Measurements from ENCODE around the gene CCSER1. TPM values are rescaled to one million over a fixed set of nuclear protein-coding genes. Genes with fewer than 3 reads are reported as not detected.
"Not testable (repeated sequence)": the region's sequence is repeated elsewhere in the genome, so short reads cannot be mapped to it uniquely, and the experiment has no call there.

The CCSER1 gene
- polyA plus RNA-seq, 3 donors: 16.8 to 22.5 (median 18.8) TPM

DNA sequence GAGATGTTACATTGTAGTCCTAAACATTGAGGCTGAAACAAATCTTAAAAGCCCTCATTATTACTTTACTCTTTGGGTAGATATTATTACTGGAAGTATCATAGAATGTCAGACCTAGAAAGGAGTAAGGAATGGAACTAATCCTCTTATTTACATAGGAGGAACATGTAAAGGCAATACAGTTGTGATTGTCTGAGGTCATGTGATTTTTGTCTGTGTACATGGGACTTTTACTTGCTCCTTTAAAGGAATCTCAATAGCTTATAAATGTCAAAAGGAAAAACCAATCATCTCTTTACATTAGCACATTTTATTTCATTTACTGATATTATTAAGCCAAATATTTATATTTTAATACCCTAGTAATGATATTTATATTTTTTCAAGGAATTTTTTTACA, 568.2 kb downstream of the CCSER1 start:
- DNase-seq: no peak

DNA sequence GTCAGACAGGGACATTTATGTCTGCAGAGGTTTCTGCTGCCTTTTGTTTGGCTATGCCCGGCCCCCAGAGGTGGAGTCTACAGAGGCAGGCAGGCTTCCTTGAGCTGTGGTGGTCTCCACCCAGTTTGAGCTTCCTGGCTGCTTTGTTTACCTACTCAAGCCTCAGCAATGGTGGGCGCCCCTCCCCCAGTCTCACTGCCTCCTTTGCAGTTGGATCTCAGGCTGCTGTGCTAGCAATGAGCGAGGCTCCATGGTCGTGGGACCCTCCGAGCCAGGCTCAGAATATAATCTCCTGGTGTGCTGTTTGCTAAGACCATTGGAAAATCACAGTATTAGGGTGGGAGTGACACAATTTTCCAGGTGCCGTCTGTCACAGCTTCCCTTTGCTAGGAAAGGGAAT, 578.3 kb downstream of the CCSER1 start:
- not testable (repeated sequence) for DNase-seq

DNA sequence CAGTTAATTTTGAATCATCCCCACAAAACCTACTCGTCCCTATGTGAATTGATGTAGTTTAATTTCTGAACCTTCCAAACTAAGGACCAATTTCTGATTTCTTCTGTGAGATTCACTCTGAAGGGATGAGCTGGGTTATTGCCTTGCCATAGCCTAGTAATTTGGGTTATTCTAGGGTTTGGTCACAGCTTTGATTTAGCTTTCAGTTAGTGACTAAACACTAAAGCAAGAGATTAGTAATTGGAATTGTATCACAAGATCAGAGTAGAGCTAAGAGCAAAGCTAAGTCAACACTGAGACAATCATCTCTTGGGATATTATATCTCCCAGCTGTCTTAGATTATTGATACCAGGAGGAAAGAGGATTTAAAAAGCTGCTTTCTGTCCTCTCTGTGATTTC, 588.0 kb downstream of the CCSER1 start:
- DNase-seq: no peak

DNA sequence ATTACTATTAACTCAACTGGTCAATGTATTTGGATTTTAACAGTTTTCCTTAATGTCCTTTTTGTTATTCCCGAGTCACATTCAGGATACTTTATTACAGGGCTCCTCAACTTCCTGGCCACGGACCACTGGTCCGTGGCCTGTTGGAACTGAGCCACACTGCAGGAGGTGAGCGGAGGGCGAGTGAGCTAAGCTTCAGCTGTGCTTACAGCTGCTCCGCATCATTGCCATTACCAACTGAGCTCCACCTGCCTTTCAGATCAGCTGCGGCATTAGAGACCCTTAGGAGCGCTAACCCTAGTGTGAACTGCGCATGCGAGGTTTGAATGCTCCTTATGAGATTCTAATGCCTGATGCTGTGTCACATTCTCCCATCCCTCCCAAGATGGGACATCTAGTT, 591.7 kb downstream of the CCSER1 start:
- peak; percentile 26 for DNase-seq

DNA sequence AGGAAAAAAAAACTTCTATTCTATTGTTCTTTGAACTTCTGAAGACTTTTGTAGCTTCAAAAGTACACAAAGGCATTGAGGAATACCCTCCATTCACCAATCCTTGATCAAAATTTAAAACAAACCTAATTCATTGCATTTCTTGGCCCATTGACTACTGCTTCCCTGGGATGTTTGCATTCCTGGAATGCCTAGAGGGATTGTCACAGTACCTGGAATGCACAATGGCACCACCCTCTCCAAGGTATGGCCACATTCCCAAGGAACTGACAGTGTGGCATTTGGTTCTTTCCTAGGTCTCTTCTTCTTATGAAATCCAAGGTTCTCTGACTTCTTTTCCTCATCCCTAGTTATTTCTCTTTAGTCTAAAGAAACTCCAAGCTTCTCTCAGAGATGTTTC, 600.7 kb downstream of the CCSER1 start:
- DNase-seq: no peak

DNA sequence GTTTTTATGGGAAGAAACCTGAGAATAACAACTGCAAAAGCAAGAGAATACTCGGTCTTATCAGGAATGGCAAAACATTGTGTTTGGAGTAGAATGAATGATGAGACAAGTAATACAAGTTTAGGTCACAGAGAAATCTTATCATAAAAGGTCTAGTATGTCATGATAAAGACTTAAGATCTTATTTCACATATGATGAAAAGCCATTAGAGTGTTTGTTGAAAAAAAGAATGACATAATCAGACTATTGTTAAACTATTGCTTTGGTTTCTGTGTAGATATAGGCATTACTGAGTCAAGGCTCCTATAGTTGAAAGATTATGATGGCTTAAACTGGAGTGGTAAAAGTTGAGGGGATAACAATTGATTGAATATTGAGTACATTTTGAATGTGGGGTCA, 603.6 kb downstream of the CCSER1 start:
- no peak for DNase-seq

DNA sequence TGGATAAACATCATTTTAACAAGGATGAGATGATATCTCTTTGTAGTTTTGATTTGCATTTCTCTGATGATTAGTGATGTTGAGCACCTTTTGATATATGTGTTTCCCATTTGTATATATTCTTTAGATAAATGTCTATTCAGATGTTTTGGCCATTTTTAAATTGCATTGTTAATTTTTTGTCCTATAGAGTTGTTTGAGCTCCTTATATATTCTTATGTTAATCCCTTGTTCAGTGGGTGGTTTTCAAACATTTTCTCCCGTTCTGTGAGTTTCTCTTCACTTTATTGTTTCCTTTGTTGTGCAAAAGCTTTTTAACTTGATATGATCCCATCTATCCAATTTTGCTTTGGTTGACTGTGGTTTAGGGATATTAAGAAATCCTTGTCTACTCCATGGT, 606.0 kb downstream of the CCSER1 start:
- no peak for DNase-seq

DNA sequence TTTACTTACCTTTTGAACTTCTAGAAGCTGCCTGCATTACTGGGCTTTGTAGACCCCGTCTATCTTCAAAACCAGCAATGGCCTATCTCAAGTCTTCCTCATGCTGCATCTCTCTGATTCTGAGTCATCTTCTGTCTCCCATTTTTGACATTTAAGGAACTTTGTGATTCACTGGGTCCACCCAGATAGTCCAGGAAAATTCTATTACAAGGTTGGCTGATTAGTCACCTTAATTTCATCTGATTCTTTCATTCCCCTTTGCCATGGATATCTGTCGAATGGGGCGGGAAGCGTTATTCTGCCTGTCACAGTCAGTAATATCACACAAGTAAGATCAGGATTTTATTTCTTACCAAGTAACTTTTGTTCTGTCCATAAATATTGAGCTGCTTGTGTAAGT, 618.0 kb downstream of the CCSER1 start:
- no peak for DNase-seq

DNA sequence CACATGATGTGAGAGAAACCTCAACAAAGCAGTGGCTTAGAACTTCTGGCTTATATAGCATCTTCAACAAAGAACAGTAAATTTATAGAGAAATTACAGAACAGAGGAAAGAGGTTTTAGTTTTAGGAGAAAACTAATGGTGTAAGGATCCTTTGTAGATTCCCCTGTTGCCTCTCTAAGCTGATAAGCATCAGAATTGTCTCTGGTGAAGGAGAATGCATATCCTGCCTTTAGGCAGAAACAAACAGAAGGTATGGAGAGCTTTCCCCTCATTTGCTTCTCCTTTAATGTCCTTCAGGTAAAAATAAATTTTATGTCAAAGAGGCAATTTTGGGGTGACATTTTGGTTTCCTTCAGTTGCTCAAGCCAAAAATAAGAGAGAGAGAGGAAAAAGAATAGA, 625.9 kb downstream of the CCSER1 start:
- no peak for DNase-seq

DNA sequence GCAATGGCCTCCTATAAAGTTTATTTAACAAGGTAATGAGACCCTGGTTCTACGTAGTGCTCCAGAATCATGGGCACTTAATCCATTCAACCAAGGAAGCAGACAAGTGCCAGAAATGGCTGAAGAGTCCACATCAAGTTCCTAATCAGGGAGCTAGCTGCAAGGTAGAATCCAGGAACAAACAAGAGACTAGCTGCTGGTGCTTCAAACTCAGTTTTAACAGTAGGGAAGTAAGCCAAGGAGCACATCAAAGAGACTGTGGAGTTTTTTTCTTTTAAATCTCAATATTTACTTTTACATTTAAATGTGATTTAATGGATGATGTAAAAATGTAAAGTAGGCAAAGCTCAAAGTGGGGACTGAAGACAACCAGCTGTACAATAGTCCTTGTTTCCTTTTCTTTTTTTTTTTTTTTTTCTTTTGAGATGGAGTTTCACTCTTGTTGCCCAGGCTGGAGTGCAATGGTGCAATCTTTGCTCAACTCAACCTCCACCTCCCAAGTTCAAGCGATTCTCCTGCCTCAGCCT, 630.4 kb downstream of the CCSER1 start:
- DNase-seq: peak; percentile 4

DNA sequence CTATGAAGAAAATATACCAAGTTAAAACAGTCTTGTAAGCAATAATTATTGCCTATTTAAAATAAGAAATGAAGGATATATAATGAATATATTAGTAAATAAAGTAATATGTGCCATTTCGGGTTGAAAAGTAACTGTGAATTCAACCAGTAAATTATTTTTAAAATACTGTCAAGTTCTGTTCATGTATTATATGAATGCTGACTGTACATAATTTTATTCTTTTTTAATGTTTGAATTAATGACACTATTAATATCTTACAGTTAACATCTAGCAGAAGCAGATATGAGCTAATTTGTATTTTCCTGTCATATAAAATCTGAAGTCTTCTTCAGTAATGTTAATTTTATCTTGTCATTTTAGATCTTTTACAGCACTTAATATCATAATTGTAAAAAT, 632.9 kb downstream of the CCSER1 start:
- no peak for DNase-seq

DNA sequence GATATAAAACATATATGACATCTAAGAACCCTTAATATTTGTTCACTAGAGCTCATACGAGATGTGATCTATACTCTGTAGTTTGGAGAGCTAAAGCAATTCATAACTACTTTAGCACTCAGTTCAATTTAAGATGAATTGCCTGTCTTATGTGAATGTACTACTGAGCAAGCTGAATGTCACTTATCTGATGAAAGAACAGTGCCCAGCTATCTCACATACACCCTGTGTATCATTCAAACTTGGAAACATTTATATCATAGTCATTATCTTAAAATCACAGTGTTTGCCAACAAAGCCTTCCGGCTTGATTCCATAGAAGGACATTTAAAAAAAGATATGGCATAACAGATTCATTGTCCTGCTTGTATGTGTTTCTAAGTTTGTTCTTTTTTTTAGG, 639.6 kb downstream of the CCSER1 start:
- no peak for DNase-seq

DNA sequence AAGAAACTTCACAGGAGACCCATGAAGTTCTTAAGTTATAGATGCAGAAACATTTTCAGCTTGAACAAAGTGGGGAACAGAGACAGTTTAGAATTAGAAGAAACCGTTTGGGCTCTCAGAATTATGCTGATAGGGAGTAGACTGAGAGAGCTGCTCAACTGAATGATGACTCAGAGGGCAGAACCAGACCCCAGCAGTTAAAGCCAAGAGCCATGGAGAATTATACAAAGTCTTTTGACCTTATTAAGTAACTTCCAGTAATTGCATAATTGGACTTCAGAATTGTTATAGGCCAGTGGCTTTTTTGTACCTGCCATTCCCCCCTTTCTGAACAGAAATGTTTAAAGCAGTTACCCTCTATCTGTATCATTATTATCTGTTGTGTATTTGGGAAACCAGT, 642.1 kb downstream of the CCSER1 start:
- no peak for DNase-seq

DNA sequence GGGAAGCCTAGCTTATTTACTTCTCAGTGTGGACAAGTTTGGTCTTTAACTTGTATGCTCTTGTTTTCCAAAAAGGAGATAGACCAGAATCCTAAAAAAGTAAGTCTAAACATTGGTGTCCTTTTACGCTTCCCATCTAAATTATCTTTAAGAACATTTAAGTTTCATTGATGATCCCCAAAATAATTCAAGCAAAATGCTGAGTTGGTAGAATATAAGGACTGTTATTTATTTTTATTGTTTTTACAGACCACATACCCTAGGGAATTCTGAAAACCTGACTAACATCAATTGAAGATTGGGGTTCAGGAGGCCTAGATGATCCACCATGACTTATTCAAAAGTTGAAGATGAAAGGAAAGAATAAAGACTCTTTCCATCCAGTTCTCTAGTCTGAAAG, 653.0 kb downstream of the CCSER1 start:
- no peak for DNase-seq

DNA sequence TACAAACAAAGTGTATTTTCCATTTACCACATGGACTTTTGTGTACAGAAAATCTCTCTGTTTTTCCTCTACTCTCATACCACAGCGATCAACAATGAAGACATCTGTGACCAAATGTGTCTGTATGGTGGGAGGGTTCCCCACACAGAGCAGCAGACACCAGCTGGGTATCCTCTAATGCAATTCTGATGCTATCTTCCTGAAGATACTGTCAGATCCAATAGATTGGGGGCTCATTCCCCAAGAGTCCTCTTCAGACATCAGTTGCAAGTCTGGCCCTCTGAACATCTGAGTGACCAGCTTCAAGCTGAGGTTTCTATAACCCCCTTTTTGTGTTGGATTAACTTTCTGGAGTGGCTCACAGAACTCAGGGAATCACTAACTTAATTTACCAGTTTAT, 659.4 kb downstream of the CCSER1 start:
- no peak for DNase-seq

DNA sequence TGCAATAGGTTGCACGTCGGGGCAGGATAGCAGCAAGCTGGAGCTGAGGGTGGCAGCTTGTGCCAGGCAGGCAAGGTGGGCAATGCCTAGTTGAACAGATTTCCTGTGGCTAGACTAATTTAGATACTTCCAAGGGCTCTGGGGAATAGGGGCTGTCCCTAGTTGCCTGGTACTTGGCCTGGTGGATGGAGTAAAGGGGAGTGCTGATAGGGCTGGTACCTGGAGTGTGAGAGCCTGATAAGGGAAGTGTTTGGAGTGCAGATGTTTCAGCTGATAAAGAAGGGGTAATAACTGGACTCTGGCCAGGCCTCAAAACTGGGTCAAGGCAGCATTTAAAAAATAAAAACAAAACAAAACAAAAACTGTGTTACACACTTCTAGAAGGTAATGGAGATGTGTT, 665.5 kb downstream of the CCSER1 start:
- no peak for DNase-seq

DNA sequence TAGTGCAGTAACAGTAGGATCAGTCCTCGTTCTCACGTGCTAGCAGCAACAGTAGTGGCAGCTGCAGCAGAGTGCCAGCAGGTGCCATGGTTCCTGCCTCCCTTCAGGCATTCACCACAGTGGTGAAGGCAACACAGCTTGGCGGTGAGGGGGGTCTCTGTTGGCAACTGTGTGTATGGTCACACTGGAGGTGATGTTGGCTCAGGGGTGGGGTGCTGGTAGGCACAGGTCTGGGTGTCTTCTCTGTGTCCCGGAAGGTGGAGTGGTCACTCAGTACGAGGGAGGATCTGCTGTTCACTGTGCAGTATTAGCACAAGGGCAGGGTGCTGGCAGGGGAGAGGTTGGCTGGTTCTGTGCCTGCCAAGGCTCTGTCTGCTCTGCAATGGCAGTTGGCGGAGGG, 671.8 kb downstream of the CCSER1 start:
- no peak for DNase-seq

DNA sequence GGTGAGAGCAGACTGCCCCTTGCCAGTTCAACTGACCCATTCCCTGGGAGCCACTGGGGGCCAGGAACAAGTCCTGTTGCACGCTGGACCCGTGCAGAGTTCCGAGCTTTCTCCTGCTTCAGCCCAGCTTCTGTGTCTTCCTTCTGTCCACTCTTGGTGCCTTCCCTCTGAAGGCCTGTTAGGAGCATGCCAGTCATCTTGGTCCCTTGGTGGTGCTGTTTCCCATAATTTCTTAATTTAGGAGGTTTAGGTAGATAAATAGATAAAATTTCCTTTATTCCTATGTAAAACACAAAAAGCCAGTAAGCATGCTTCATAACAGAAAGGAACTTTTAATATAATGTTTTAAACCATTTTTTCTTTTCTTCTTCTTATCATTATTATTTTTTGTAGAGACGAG, 672.7 kb downstream of the CCSER1 start:
- no peak for DNase-seq

DNA sequence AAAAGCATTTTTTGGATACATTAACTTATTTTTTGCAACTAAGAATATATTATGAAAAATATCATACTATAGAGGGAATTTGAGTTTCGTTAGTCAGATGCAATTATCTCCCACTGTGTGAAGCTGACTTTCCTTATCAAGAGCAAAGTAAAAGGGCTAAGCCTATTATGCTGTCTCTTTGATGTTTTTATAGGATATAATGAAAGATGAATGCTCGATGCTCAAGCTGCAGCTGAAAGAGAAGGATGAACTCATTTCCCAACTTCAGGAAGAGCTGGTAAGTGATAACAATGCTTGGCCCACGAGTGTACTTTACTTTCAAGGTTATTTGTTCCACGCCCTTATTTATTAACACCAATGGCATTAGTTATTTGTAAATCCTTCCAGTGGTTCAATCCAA, 688.4 kb downstream of the CCSER1 start:
- no peak for DNase-seq

DNA sequence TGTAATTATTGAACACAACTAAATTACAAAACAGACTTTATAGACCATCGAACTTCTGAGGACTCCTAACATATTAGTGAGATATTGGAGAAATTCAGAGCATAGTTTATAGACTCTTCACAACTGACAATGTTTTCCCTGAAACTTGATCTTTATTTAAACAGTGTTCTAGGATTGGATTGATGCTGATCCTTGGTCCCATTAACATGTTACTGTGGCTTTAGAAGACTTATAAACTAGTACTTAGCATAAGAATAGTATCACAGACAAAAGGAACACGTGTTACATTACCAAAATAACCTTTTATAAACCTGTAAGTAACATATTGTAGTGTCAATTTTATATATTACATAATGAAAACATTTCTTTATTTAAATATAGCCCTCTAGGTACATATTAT, 689.6 kb downstream of the CCSER1 start:
- DNase-seq: no peak

DNA sequence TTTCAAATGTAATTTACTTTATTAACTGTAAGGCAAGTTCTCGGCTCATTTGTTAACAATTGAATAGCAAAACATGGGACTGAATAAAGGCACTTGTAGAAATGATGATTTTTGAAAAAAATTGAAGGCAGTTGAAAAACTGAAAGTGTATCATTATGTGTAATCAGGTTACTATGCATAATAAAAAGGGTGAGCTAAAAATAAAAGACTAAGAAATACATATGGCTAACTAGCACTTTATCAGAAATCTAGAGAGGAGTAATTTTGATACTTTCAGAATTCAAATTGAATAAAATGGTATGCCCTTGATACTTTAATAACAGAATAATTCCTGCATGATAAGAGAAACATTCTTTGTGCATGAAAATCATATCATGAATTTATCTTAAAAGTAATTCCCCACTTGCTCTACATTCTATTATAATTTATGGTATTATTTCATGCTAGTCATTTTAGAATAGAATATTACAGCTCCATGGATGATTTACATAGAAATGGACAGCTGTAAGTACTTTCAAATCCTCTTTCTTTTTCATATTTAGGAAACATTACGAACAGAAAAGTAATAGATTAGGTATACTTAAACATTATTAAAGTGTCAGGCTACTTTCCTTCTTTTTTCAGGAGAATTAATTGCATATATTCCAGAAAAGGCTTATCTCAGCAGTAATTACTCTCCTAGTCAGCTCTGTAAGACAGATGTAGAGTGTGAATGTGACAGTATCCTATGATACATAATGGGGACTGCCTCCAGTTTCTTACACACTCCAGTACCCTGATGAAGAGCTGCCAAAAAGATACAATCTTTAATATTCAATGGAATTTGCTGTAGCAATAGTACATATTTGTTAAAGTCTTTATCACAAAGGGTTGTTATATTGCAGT, 697.3 kb downstream of the CCSER1 start:
- DNase-seq: no peak

DNA sequence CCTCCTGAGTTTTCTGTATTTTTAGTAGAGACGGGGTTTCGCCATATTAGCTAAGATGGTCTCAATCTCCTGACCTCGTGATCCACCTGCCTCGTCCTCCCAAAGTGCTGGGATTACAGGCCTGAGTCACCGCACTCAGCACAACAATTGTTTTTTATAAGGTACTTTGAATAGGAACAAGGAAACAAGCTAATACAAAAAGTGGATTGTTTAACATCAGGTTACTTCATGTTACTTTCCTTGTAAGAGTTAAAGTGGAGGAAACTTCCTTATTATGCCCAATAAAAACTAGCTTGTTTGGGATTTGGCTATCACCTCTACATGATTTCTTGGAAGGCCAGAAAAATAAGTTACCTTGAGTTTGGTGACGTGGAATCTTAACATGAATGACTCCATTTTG, 698.7 kb downstream of the CCSER1 start:
- no peak for DNase-seq

DNA sequence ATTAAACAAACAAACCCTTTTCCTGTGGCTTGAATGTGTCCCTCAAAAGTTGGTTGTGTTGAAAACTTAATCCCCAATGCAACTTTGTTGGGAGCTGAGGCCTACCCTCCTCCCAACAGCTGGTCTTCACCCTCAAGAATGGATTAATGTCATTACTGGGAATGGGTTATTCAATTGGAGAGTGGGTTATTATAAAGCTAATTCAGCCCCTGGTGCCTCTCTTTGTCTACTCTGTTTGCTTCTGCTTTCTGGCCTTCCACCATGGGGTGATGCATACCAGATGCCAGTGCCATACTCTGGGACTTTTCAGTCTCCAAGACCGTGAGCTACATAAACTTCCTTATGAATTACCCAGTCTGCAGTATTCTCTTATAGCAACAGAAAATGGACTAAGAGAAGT, 706.5 kb downstream of the CCSER1 start:
- DNase-seq: no peak

DNA sequence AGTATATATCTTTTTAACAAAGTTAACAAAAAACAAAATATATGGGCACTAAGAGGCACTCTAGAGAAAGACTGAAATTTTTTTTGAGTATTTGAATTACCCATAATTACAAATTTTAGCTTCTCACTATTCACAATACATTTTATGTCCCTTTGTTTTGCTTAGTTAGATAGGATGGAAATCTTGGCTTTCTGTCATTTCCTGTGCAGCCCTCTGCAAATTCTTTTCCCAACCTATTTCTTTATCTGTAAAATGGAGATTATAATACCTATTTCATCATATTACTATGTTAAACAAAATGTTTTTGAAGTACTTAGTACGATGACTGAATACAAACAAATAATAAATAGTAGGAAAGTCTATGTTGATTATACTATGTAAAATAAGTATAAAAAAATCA, 710.0 kb downstream of the CCSER1 start:
- DNase-seq: no peak
